ENCODE measurements around the gene VWA8.

DNA sequence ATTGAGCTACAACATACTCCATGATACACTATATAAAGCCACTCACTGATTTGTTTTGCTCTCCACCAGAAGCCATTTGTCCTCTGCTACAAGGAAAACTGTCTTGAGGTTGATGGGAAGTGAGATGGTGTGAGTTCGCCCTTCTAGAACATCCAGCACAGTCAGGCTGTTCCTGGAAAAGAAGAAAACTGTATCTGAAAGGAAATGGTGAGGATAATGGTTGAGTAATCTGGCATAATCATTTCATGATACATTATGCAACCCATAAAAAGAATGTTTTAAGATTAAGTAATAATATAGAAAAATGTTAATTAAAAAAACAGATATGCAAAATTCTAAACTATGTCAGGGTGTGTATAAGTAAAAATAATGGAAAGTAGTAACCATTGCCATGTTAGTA lies 269.6 kb downstream of the VWA8 start:
- TF ChIP-seq POLR2A (IDR thresholded peaks at IDR 0.05): no peak
- TF ChIP-seq CTCF (IDR thresholded peaks at IDR 0.05 in 8 of 11, conservative IDR thresholded peaks at IDR 0.05 in 3 of 11): no peak
- no peak for TF ChIP-seq POLR2AphosphoS5 (IDR thresholded peaks at IDR 0.05)
